ENCODE measurements around the gene MEA1.
"Not testable (repeated sequence)": the region's sequence is repeated elsewhere in the genome, so short reads cannot be mapped to it uniquely, and the experiment has no call there.

The MEA1 gene

DNA sequence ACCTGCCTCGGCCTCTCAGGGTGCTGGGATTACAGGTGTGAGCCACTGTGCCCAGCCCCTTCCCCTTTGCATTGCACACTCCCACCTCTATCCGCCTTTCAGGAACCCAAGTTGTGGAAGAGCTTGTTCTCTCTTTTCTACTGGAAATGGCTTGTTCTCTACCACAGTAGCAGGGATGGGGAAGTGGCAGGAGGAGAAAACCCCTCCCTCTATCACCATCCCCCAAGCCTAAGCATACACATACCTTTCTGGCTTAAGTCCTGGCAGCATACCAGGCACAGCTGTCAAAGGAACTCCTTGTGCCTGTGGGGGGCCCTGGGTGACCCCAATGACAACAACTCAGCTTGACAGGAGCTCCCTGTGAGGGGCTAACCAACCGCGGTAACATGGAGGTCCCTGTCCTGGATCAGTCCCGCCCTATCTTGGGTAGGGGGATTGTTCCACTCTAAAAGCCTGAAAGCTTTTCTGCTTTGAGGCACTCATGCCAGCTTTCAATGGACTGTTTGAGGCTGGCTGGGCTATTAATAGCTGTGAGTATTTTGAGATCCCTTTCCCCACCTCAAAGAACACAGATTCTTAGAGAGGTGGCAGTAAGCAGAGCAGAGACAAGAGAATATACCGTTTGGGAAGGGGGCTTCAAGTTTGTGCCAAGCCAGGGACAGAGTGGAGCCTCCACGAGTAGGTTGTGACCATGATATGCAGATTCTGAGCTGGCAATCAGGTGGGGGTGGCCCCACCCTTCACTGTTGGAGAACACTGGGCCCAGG lies 2.6 kb upstream of the MEA1 start:
- intact Hi-C loops (cut with DNase I): no loop called here
- no peak for DNase-seq

DNA sequence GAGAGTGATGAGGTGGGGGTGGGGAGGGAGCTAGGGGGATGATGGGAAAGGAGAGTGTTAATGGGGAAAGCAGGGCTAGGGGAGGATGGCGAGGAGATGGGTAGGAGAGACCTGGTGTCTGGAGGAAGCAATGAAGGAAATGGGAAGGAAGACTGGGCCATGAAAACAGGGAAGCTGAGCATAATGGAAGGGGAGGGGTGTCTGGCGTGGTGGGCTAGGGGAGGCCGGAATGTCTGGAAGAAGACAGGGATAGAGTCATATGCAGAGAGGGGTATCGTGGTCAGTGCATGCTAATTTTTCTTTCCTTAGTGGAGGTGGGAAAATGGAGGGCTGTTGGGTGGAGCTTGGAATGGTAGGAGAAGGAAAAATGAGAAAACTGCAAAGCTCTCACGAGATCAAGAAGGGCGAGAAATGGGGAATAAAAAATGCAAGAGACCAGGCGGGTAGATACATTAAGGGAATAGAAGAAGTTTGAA lies 726 bp upstream of the MEA1 start:
- intact Hi-C loops (cut with DNase I): loop anchor here (2.0 kb wide), 1 partner anchor 30 kb away; the partner anchor contains the start of gene PPP2R5D
- no peak for DNase-seq

DNA sequence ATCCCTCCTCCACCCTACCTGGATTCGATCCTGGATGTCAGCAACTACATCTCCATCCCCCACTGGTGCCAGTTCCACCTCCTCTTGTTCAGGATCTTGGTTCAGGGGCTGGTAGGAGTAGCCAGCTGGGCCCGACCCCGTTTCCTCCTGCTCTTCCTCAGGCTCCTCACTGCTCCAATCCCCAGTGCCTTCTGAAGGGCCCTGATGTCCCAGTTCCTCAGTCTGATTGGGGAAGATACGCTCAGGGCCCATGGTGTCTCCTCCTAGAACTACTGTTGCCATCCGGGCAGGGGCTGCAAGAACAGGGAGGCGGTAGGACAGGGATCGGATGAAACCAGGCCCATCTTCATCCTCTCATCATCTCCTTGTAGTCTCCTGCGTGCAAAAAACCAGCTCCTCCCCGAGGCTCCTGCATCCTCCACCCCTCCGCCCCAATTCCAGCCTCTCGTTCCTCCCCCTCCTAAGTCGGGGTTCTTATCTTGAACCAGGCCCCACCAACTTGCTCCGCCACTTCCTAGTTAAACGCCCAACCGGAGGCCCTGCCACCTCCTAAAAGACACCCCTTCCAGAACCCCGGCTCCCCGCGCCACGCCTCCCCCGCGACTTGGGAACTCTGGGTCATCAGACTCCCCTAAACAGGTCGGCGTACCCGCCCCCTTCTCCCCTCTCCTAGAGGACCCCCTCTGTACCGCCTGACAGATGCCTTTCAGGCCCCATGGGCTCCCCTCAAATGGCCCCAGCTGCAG lies 476 bp downstream of the MEA1 start:
- DNase-seq: peak in 9 of 42 donors; percentile 6 to 67 (median 16)
- intact Hi-C loops (cut with DNase I): loop anchor here (2.0 kb wide), 1 partner anchor 46 kb away; the partner anchor contains the start of genes KLC4 and MRPL2

DNA sequence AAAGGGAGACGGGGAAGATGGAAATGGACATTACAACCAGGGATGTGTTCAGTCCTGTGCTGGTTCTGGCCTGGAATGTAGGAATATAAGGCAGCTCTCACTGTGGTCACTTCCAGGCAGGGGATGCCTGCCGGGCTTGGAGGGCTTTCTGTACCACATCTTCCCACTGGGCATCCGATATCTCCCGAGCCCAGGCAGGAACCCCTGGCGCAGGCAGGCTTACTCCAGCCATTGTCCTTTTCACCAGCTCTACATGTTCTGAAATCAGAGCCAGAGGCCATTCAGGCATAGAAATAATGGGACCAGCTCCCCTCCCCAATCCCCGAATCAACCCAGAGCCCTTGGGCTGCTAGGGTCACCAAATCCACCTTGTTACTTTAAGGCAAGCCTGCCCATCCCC lies 1.4 kb downstream of the MEA1 start:
- no peak for DNase-seq
- intact Hi-C loops (cut with DNase I): loop anchor here (2.0 kb wide), 1 partner anchor 46 kb away; the partner anchor contains the start of genes KLC4 and MRPL2

DNA sequence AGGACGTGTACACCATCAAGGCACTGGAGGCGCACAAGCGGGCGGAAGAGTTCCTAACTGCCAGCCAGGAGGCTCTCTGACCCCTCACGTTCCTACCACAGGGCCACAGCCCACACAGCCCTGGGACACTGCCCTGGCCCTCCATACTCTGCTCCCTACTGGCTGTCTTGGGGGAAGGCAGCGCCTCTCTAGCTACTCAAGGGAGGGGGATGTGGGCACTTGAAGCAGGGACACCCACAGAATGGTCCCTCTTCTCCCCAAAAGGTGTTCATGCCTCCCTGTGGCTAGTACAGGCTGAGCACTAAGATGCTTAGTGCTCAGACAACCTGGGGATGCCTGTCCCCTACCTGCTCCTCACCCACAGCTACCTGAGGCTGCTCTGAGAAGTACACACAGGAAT lies 2.5 kb downstream of the MEA1 start:
- intact Hi-C loops (cut with DNase I): no loop called here
- DNase-seq: no peak

DNA sequence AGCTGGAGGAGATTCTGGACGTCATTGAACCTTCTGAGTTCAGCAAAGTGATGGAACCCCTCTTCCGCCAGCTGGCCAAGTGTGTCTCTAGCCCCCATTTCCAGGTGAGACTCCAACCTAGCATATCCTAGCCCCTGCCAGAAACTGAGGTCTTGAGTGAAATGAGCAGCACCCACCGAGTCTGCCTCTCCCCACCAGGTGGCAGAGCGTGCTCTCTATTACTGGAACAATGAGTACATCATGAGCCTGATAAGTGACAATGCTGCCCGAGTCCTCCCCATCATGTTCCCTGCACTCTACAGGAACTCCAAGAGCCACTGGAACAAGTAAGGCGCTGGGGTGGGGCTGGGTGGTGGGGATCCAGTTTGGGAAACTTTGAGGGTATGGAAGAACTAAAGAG lies 4.6 kb downstream of the MEA1 start:
- DNase-seq: peak in 32 of 42 donors; percentile 7 to 73 (median 46)
- intact Hi-C loops (cut with DNase I): no loop called here

DNA sequence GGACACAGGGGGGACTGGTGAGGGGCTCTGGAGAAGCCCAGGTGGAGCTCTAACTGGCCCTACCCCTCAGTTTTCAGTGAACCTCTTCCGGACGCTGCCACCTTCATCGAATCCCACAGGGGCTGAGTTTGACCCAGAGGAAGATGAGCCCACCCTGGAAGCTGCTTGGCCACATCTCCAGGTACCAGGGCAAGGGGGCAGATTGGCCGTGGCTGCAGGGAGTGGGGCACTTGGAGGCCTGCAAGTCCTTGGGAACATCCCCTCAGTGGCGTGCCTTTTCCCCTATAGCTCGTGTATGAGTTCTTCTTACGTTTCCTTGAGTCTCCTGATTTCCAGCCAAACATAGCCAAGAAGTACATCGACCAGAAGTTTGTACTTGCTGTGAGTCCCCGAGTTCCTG lies 6.6 kb downstream of the MEA1 start:
- DNase-seq: no peak
- intact Hi-C loops (cut with DNase I): no loop called here

DNA sequence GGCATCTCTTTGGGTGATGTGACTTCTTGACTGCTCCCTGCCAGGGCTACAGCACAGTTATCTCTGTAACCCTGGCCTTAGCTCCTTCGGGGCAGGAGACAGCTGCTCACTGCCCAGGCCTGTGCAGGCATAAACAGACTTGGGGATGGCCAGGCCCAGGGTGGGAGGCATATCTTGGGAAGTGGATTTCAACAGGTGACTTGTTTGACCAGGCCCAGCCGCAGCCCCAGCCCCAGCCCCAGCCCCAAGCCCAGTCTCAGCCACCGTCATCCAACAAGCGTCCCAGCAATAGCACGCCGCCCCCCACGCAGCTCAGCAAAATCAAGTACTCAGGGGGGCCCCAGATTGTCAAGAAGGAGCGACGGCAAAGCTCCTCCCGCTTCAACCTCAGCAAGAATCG lies 7.5 kb downstream of the MEA1 start:
- no peak for DNase-seq
- intact Hi-C loops (cut with DNase I): no loop called here

DNA sequence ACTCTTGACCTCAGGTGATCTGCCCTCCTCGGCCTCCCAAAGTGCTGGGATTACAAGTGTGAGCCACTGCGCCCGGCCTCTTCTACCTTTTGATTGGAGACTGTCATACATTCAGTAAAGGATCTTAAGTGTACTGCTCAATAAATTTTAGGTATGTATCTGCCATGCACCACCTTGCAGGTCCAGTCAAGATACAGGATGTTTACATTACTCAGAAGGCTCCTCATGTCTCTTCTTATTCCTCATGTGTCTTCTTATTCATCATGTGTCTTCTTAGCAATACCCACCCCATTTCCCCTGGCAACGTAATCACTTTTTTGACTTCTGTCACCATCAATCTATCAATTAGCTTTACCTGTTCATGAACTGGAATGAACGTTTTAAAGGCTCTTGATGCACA lies 7.9 kb downstream of the MEA1 start:
- no peak for DNase-seq
- intact Hi-C loops (cut with DNase I): no loop called here

DNA sequence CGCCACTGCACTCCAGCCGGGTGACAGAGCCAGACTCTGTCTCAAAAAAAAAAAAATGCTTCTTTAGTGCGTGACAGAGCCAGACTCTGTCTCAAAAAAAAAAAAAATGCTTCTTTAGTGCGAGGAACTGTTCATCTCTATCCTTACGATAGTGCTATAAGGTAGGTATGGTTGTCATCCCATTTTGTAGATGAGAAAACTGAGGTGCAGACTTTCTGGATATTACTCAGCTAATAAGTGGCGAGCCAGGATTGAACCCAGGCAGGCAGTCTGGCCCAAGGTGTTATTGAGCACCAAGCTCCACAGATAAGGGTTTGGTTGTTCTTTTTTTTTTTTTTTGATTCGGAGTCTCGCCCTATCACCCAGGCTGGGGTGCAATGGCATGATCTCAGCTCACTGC lies 11.9 kb downstream of the MEA1 start:
- intact Hi-C loops (cut with DNase I): no loop called here
- no peak for DNase-seq

DNA sequence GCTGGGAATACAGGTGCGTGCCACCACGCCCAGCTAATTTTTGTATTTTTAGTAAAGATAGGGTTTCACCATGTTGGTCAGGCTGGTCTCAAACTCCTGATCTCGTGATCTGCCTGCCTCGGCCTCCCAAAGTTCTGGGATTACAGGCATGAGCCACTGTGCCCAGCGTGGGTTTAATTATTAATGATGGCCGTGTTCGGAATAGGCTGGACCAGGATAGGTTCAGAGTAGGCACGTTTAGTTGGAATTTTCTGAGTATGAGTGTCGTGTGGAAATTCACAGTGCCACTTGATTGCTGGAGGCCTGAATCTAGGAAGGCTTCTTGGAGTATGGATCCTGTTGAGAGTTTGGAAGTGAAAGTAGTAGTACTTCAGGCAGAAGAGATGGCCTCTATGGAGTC lies 15.5 kb downstream of the MEA1 start:
- intact Hi-C loops (cut with DNase I); DNase-seq: not testable (repeated sequence)

DNA sequence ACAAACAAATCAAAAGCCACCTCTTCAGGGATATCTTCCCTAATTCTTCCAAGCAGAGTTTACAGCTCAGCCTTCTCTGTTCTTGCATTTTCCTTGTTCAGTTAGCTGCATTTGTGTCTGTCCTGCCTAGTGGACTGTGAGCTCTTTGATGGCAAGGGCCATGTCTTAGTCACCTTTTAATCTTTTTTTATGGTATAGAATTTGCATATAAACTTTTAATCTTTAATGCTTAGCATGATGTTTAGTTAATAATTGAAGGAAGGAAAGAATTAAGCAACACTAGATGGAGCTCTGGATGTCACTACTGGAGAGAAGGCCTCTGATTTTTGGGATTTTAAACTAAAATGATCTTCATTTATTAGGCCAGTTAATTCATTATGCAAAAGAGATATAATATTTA lies 17.2 kb downstream of the MEA1 start:
- DNase-seq: no peak
- intact Hi-C loops (cut with DNase I): no loop called here

DNA sequence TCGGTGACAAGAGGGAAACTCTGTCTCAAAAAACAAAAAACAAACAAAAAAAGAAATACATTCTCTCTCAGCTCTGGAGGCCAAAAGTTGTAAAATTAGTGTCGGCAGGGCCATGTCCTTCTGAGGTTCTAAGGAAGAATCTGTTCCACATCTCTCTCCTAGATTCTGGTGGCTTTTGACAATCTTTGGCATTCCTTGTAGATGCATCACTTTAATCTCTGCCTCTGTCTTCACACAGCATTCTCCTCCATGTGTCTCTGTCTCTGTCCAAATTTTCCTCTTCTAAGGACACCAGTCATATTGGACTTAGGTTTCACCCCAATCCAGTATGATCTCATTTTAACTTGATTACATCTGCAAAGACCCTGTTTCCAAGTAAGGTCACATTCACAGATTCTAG lies 20.3 kb downstream of the MEA1 start:
- intact Hi-C loops (cut with DNase I): no loop called here
- no peak for DNase-seq

DNA sequence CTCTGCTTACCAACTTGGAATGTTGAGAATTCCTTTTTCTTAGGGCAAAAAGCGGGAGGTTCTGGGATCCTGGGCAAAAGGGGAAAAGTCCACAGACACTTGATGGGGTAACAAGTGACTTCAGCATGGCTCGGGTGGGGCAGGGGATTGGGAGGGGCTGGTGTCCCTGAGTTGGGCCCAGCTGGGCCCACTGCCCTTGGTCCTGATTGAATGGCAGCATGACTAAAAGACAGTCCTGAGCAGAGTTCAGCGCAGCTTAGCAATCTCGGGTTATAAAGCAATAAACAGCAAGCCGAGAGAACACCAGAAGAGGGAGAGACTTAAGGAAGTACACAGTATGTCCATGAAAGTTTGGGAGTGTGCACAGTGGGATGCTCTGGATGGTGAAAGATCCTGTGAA lies 23.8 kb downstream of the MEA1 start:
- DNase-seq: no peak
- intact Hi-C loops (cut with DNase I): no loop called here

DNA sequence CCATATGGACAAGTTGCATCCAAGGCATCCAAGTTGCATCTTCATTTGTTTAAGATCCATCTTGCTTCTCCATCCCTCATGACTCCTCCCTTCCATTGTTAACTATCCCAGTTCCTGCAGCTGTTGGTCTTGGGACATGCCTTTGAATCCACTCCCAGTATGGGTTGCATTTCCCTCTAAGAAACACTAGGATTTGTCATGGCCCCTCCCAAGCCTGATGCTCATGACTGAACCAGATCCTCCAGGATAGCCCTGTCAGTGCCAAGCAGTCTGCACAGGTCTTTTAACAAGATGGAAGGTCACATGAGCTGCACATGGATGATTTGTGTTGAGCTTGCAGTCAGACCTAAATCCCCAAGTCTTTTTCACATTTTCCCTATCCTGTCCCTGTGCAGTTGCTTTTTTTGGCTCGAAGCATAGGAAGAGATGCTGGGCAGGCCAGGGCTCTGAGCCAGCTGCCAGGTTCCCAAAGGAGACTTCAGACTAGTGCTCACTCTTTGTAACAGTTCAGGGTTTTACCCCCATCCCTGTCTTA lies 25.2 kb downstream of the MEA1 start:
- intact Hi-C loops (cut with DNase I): no loop called here
- DNase-seq: no peak

DNA sequence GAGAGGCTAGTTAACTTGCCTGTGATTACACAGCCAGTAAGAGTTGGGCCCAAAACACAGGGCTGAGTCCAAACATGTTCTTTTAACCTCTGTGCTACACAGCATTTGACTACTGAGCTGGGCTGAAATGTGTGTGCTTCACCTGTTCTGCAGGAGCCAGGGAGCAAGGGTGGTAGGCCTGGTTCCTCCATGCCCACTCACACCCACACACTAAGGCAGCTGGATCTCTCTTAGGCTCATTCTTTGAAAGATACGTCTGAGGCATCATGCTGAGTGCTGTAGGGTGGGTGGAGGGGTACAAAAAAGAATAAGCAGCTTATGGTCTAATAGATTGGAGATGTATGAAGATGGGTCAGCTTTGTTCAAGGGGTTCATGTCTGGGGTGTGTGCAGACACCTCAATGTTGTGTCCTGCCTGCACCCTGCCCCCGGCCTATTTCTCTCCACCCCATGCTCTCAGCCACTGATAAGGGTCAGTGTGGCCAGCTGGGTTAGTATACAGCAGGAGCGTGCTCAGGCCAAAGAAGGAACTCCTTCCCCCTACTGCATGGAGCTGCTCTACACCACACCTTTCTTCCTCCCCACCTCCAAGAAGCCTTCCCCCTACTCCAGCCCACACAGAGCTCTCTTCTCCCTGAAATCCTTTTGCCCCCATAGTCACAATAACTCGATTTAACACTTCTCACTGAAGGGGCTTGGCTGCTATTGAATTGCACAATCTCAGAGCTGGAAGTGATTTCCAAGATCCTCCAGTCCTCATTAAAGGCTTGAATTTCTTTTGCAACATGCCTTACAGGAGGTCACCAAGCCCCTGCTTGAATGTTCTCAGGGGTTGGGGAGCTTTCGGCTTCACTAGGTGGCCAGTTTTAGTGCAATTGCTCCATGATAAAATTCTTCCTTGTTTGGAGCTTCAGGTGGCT lies 26.0 kb downstream of the MEA1 start:
- DNase-seq: peak in 14 of 42 donors; percentile 21 to 74 (median 40)
- intact Hi-C loops (cut with DNase I): no loop called here

DNA sequence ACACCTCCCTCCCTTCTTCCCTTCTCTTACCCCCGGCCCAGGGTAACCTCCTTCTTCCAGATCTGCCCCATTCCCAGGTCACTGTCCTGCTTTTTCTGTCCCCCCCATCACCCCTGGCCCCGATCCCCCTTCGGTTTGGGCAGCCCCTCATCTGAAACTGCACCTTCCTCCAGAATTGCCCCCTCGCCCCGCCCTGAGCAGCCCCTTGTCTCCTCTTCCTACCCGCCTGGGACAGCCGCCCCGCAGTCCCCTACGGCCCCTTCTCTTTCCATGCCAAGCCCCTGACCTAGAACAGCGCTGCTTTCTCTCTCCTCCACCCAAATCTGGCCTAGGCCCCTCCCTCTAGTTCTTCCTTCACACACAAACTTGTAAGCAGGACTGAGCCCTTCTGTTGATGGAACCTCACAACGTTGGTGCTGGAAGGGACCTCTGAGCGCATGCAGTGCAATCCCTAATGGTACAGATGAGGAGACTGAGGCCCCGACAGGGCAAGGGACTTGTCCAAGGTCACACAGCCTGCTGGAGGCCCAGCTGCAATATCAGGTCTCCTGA lies 28.7 kb downstream of the MEA1 start:
- no peak for DNase-seq
- intact Hi-C loops (cut with DNase I): loop anchor here (2.0 kb wide), 1 partner anchor 30 kb away; the partner anchor contains the start of gene KLHDC3

All from head of caudate nucleus (tissue), 42 donors.